Transverse colon (tissue), 4 donors: ENCODE measurements around the gene PRTN3.

Source experiments
- CTCF ChIP-seq, 5 experiments: fragments of 200-600 bp in 3 of 5; fragments of 450-650 bp in 2 of 5; sonication (generic) in 3 of 5; IDR thresholded peaks; 1 replicate in 2 of 5; 2 replicates in 3 of 5; pipeline ENCODE4 v1.5.1; 2016 to 2017; ENCODE audit warnings: antibody characterized with exemption in 5 of 5, inconsistent platforms in 3 of 5, mild to moderate bottlenecking in 2 of 5, moderate library complexity in 1 of 5
- EP300 ChIP-seq: sonication (generic); formaldehyde crosslinking; IDR thresholded peaks from one replicate; pipeline ENCODE4 v1.6.1; 2017; ENCODE audit warnings: antibody characterized with exemption, low read depth
- POLR2A ChIP-seq: fragments of 450-650 bp; IDR thresholded peaks from one replicate; pipeline ENCODE4 v1.6.1; 2016; ENCODE audit warnings: antibody characterized with exemption, mild to moderate bottlenecking, moderate library complexity
- POLR2AphosphoS5 ChIP-seq, 3 donors: sonication (generic); formaldehyde crosslinking; IDR thresholded peaks; one replicate each; pipeline ENCODE4 v1.6.1; 2016; ENCODE audit warnings: antibody characterized with exemption in 3 of 3

DNA sequence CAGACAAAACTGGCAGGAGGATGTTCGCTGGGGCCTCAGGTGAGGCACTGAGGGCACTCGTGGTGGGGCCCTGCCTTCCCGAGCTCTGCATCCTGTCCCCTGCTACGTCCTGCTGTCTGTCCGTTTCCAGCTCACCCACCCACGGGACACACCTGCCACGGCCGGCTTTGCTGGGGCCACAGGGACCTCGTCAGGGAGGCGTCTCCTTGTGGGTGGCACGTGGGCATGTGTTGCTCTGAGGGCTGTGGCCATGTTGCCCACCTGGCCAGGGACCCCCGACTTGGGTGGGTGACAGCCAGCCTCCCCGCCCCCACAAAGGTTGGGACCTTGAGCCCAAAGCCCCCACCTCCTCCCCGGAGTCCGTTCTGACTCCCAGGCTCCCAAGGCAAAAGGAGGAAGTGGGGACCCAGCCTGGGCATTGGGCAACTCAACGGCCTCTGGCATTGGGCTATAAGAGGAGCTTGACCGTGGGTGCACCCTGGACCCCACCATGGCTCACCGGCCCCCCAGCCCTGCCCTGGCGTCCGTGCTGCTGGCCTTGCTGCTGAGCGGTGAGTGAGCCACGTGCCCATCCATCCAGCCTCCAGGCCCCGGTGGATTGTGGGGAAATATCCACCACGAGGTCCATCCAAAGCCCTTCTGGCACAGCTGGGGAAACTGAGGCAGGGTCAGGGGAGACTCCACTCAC is at the start of gene PRTN3:
- TF ChIP-seq CTCF (IDR thresholded peaks at IDR 0.05) (no peak), POLR2A (no peak), EP300 (no peak), POLR2AphosphoS5 (IDR thresholded peaks at IDR 0.05) (no peak)
